Upper lobe of right lung (tissue), 1 donor: ENCODE results near the gene MYO7A. TPM values are rescaled to one million over a fixed set of nuclear protein-coding genes. Genes with fewer than 3 reads are reported as not detected.

Experiments used
- ATAC-seq: fragments of 200-7000 bp; cut with Tn5 transposase; one replicate; pipeline ENCODE4 v1.9.1; 2020; ENCODE audit warnings: mild to moderate bottlenecking, moderate library complexity
- DNase-seq: peaks from one replicate; pipeline ENCODE4 v3.0.0-alpha.2; 2020
- H3K27ac ChIP-seq: fragments of 200-600 bp; one replicate; pipeline ENCODE4 v1.8.0; 2022
- H3K27me3 ChIP-seq: fragments of 200-600 bp; one replicate; pipeline ENCODE4 v1.8.0; 2022; ENCODE audit warnings: mild to moderate bottlenecking
- H3K36me3 ChIP-seq: fragments of 200-600 bp; one replicate; pipeline ENCODE4 v1.8.0; 2022
- H3K4me1 ChIP-seq: fragments of 200-600 bp; one replicate; pipeline ENCODE4 v1.8.0; 2022
- H3K4me3 ChIP-seq: fragments of 200-600 bp; one replicate; pipeline ENCODE4 v1.8.0; 2022; ENCODE audit warnings: mild to moderate bottlenecking
- H3K9me3 ChIP-seq: fragments of 200-600 bp; one replicate; pipeline ENCODE4 v1.8.0; 2022
- intact Hi-C: fragments of 100-400 bp; cut with DNase I; formaldehyde crosslinking; loops from one replicate; pipeline ENCODE4 v1.11.0; 2022
- total RNA-seq: library from RNA; stranded (reverse); fragmentation: NEBNext Ultra II Directional; extraction: Animal tissue kit (Norgen Biotek cat#: 25700); gene quantifications from one replicate; pipeline ENCODE4 v1.2.1, GENCODE V29; 2021
- TF ChIP-seq, protein P1 (sequence below): fragments of 200-600 bp; IDR thresholded peaks from one replicate; pipeline ENCODE4 v1.8.0; 2022; ENCODE audit warnings: antibody characterized with exemption
- donor health status: DM: no; HTN: yes; CAD: no; lungs with severe emphysema.

The MYO7A gene
- total RNA-seq, 1 donor from 2014 or later: 3.6 TPM

DNA sequence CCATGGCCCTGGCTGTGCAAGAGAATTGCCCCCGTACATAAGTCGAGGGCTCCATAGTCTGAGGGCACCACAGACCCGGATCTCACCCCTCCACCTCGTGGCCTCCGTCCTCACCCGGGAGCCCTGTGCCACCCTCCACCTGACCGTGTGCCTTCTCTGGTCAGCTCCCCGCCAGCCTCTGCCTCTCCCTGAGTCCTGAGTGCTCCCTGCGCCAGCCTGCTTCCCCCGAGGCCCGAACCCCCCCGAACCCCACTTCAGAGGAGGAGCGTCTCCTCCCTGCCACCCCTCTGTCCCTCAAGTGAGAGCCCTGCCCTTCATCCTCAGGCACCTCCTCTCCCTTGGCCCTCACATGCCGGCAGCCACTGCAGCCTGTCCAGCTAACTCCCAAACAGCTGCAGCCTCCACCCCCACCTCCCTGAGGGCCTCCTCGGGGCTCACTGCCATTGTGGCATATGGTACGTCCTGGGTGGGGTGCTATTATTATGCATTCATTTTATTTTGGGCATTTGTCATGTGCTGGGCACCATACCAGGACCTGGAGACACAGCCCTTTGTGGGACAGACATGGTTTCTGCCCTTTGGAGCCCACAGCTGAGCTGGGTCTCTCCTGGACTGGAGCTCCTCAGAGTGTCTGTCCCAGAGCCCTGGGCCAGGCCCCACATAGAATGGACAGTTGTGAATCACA lies 67.2 kb downstream of the MYO7A start:
- no peaks in the 10 kb centered on the region for H3K9me3 ChIP-seq
- no peak overlapping the region for H3K4me3 ChIP-seq
- H3K27me3 ChIP-seq: no peaks in the 10 kb centered on the region
- ATAC-seq (no peak), DNase-seq (peak; percentile 41)
- no peaks in the 10 kb centered on the region for H3K36me3 ChIP-seq
- H3K27ac ChIP-seq: no peak overlapping the region
- TF ChIP-seq, protein P1, sequence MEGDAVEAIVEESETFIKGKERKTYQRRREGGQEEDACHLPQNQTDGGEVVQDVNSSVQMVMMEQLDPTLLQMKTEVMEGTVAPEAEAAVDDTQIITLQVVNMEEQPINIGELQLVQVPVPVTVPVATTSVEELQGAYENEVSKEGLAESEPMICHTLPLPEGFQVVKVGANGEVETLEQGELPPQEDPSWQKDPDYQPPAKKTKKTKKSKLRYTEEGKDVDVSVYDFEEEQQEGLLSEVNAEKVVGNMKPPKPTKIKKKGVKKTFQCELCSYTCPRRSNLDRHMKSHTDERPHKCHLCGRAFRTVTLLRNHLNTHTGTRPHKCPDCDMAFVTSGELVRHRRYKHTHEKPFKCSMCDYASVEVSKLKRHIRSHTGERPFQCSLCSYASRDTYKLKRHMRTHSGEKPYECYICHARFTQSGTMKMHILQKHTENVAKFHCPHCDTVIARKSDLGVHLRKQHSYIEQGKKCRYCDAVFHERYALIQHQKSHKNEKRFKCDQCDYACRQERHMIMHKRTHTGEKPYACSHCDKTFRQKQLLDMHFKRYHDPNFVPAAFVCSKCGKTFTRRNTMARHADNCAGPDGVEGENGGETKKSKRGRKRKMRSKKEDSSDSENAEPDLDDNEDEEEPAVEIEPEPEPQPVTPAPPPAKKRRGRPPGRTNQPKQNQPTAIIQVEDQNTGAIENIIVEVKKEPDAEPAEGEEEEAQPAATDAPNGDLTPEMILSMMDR: no peak
- H3K4me1 ChIP-seq: no peaks in the 10 kb centered on the region
- intact Hi-C loops: loop anchor here (10.0 kb wide), 1 partner anchor 360 kb away; no protein-coding TSS in a partner anchor

DNA sequence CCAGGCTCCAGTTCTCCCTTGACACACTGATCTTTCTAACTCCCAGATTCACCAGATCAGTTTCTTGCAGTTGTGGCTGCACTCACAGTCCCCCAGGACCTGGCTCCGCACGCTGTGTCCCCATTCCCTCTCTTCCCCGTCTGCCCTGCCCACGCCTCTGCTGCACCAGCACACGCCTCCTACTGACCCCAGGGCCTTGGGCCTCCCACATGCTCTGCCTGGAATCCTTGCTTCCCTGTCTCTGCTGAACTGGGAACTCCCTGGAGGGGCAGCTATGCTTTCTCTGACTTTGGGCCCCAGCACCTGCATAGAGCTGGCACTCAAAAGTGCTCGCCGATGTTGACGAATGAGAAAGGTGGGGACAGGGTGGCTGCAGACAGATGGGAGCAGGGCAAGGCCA lies 68.9 kb downstream of the MYO7A start:
- Histone ChIP-seq H3K36me3 (no peaks in the 10 kb centered on the region), H3K4me3 (no peak overlapping the region), H3K9me3 (no peaks in the 10 kb centered on the region), H3K27me3 (no peaks in the 10 kb centered on the region), H3K27ac (no peak overlapping the region), H3K4me1 (no peaks in the 10 kb centered on the region)
- intact Hi-C loops: loop anchor here (10.0 kb wide), 1 partner anchor 358 kb away; no protein-coding TSS in a partner anchor
- TF ChIP-seq, protein P1: no peak
- DNase-seq (peak; percentile 32), ATAC-seq (no peak)

DNA sequence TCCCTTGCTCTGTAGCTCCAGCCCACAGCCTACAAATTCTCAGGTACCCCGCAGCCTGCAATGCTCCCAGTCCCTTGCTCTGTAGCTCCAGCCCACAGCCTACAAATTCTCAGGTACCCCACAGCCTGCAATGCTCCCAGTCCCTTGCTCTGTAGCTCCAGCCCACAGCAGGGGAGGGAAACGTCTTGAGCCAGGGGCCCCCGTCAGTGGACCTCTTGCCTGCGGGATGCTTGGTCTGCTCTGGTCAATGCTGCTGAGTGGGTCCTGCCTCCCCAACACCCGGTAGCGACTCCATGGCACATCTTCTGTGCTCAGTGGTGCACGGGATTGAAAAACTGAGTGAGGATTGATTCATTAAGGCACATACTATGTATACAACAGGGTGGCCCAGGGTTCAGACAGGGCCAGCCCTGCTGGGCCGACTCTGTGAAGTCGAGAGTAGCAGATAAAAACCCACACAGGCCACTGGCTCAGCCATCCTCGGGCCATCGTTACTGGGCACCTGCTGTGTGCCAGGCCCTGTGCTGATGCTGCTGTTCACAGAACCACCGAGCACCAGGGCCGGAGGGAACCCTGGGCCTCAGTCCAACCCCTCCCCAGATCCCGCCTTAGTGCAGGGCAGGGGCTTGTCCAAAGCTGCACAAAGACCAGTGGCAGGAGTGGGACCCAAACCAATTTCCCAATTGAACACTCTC lies 69.7 kb downstream of the MYO7A start:
- intact Hi-C loops: loop anchor here (10.0 kb wide), 1 partner anchor 357 kb away; no protein-coding TSS in a partner anchor
- H3K9me3 ChIP-seq: no peaks in the 10 kb centered on the region
- no peak overlapping the region for H3K4me3 ChIP-seq
- no peak overlapping the region for H3K27ac ChIP-seq
- TF ChIP-seq, protein P1: no peak
- no peaks in the 10 kb centered on the region for H3K4me1 ChIP-seq
- ATAC-seq: no peak
- H3K36me3 ChIP-seq: no peaks in the 10 kb centered on the region
- peak; percentile 48 for DNase-seq
- no peaks in the 10 kb centered on the region for H3K27me3 ChIP-seq

DNA sequence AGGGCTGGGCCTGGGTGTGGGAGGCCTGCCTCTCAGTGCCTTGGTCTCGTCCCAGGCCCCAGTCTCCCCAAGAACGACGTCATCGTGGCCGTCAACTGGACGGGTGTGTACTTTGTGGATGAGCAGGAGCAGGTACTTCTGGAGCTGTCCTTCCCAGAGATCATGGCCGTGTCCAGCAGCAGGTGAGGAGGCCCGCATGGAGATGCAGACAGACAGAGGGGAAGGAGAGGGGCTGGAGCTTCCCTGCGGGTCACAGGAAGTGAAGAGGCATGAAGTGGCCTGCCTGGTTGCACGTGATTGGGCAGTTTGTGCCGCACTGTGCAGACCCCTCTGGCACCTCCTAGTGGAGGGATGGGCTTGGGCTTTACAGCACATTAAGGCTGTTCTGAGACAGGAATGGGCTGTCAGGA lies 70.4 kb downstream of the MYO7A start:
- H3K36me3 ChIP-seq: no peaks in the 10 kb centered on the region
- intact Hi-C loops: loop anchor here (10.0 kb wide), 1 partner anchor 356 kb away; no protein-coding TSS in a partner anchor
- ATAC-seq (no peak), DNase-seq (peak; percentile 53)
- H3K27ac ChIP-seq: no peak overlapping the region
- H3K4me1 ChIP-seq: no peaks in the 10 kb centered on the region
- no peaks in the 10 kb centered on the region for H3K27me3 ChIP-seq
- no peaks in the 10 kb centered on the region for H3K9me3 ChIP-seq
- H3K4me3 ChIP-seq: no peak overlapping the region
- TF ChIP-seq, protein P1: no peak

DNA sequence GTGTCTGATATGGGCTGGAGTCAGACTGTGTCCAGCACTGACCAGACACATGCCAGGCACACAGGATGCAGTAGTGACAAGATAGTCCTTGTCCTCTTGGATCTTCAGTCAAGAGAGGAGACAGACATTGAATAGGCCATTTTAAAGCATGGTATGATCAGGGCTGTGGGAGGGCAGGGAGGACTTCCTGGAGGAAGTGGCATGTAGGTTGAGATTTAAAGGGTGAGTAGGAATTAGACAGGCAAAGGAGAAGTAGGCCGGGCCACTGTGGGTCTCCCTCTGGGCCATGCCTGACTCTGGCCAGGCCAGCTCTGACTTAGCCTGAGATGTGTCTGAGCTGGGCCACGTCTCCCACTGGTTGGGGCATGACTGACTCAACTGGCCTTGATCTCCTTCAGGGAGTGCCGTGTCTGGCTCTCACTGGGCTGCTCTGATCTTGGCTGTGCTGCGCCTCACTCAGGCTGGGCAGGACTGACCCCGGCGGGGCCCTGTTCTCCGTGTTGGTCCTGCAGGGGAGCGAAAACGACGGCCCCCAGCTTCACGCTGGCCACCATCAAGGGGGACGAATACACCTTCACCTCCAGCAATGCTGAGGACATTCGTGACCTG lies 71.2 kb downstream of the MYO7A start:
- Histone ChIP-seq H3K4me3 (no peak overlapping the region), H3K4me1 (no peaks in the 10 kb centered on the region), H3K27ac (no peak overlapping the region), H3K36me3 (no peaks in the 10 kb centered on the region), H3K27me3 (no peaks in the 10 kb centered on the region), H3K9me3 (no peaks in the 10 kb centered on the region)
- DNase-seq (peak; percentile 37), ATAC-seq (no peak)
- intact Hi-C loops: loop anchor here (10.0 kb wide), 1 partner anchor 356 kb away; no protein-coding TSS in a partner anchor
- TF ChIP-seq, protein P1: no peak
